WI38 (cell line): ENCODE measurements around the gene IFT25.

Experiments used
- H3K4me3 ChIP-seq: 2 replicates; pipeline ENCODE4 v1.5.1; 2011; ENCODE audit warnings: low read depth, mild to moderate bottlenecking, control low read depth, low read length
- TF ChIP-seq, protein P1 (sequence below): IDR thresholded peaks from 2 replicates; pipeline ENCODE4 v1.5.1; 2012; ENCODE audit warnings: low read depth, mild to moderate bottlenecking, control low read depth, low read length

IFT25 gene

DNA sequence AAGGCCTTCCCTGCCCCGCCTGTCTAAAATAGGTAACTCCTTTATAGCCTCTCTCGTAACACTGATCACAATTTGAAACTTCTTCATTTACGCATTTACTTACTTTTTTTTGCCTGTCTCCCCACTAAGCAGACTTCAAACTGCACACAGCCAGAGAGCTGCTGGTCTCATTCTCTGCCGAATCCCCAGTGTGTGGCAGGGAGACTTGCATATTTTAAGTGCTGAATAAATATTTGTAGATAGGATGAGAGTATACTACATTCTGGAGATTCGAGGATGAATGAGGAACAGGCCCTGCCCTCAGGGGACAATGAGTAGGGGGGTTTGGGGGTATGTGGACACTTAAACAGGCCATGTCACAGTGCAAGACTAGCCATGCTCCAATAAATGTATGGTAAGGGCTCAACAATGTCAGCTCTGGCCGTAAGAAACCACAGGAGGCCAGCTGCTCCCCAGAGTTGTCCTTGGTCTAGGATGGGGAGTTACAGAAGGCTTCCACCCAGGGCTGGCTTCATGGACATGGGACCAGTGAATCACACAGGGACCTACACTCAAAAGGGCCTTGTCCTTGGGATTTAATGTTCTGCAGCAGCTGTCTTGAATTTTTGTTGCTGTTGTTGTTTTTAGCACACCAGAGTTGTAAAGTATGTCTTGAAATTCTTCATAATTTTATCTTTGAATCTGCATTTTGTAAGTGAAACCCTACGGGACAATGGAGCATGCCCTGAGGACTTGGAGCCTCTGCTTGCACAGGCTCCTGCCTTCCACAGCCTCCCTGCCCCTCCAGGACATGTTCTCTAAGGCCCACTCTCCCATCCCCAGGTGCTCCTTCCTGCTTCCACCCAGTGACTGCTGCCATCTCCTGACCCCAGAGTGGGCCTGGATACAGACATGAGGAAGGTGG is 43.0 kb downstream of the IFT25 start:
- TF ChIP-seq, protein P1, sequence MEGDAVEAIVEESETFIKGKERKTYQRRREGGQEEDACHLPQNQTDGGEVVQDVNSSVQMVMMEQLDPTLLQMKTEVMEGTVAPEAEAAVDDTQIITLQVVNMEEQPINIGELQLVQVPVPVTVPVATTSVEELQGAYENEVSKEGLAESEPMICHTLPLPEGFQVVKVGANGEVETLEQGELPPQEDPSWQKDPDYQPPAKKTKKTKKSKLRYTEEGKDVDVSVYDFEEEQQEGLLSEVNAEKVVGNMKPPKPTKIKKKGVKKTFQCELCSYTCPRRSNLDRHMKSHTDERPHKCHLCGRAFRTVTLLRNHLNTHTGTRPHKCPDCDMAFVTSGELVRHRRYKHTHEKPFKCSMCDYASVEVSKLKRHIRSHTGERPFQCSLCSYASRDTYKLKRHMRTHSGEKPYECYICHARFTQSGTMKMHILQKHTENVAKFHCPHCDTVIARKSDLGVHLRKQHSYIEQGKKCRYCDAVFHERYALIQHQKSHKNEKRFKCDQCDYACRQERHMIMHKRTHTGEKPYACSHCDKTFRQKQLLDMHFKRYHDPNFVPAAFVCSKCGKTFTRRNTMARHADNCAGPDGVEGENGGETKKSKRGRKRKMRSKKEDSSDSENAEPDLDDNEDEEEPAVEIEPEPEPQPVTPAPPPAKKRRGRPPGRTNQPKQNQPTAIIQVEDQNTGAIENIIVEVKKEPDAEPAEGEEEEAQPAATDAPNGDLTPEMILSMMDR = no peak
- no peak overlapping the region for H3K4me3 ChIP-seq

DNA sequence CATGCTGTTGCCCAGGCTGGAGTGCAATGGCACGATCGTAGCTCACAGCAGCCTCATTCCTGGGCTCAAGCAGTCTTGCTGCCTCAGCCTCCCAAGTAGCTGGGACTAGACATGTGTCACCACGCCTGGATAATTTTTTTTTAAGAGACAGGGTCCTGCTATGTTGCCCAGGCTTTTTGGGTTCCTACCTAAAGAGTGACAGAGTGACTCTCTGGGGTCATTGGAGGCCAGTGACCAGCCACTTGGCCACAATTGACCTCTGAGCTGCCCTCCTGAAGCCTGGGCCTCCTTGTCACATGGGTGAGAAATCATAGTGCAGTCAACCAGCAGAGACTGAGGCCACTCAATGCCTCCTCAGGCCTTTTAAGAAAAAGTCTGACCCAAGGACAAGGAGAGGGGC is 45.8 kb downstream of the IFT25 start:
- no peak overlapping the region for H3K4me3 ChIP-seq
- TF ChIP-seq, protein P1 = no peak

DNA sequence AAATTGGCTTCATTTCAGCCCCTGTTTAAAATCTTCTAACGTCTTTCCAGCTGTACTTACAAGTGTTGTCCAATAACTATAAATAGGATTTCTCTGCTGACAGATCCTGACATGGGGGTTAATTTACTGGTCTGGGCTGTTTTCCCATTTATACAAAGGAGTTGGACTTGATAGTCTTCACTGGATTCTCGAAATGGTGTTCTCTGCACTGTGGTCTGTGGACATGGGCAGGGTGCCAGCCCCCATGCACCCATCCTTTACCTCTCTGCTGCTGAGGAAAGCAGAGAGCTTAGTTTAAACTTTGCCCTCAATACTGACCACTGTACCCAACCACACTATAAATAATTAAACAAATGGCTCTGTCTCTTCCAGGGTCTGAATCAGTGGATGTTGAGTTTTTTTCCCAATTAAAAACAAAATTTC is 46.3 kb downstream of the IFT25 start:
- TF ChIP-seq, protein P1 = no peak

DNA sequence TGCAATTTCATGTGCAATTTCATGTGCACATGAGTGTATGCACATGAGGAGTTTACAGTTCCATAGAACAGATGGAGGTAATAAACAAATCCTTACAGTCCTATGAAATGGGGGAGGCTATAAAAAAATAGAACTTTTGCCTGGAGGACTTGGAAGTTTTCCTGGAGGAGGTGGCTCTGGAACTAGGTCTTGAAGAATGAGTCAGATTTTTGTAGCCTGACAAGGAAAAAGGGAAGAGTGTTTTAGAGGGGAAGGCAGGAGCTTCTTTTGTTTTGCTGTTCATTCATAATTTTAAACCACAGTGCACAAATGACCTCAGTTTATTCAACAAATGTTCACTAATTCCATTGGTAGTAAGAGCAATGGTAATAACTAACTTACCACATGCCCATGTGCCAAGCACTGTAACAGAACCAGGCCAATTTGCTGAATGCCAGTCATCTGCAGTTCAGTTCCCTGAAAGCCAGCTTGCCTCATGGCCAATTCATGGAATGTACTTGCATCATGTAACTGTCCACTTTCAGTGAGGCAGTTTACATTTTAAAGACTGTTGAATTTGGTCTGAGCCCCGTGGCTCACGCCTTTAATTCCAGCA is 48.8 kb downstream of the IFT25 start:
- TF ChIP-seq, protein P1 = no peak
- no peak overlapping the region for H3K4me3 ChIP-seq

More for the DNA sequence above, 46.3 kb downstream of the IFT25 start:
- no peak overlapping the region for H3K4me3 ChIP-seq

DNA sequence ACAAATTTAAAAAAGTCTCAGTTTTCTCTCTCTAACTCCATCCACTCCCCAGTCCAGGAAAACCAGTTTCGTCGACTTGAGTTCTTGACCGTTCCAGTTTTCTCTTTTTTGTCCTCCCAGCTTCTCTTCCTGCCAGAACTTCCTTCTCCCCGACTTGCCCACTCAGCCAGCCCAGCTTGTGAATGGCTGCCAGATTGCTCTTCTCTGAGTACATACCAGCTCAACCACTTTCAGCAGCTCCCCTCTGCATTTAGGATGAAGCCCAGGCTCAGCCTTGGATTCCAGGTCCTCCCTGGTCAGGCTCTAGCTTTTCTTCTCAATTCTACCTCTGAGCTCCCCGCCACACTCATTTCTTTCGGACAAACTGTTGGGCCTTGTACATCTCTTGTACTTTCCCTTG is 50.1 kb downstream of the IFT25 start:
- TF ChIP-seq, protein P1 = no peak

DNA sequence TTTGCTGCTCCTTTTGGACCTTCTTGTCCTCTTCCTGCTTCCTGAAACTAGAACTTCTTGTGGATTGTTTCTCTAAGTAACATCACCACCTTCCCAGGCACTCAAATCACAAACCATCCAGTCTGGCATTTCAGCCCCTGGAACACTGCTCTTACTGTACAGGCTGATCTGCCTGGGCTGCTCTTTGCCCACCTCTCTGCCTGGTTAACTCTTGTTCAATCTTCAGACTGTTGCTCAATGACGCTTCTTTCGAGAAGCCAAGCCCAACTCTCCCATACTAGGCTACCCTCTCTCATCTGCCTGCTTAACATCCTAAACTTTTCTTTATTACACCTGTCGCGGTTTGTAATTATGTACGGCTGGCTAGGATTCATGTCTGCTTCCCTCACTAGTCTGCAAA is 50.9 kb downstream of the IFT25 start:
- TF ChIP-seq, protein P1 = no peak
- H3K4me3 ChIP-seq = no peak overlapping the region

More for the DNA sequence above, 50.1 kb downstream of the IFT25 start:
- H3K4me3 ChIP-seq = no peak overlapping the region
